Activated CD4-positive, alpha-beta T cell treated with anti-CD3 and anti-CD28 coated beads for 4 hours (primary cell): ENCODE data around the gene QRFP.

Experiments
- DNase-seq, 2 donors: peaks; one replicate each; pipeline ENCODE4 v3.0.0-alpha.2; 2020

QRFP gene

DNA sequence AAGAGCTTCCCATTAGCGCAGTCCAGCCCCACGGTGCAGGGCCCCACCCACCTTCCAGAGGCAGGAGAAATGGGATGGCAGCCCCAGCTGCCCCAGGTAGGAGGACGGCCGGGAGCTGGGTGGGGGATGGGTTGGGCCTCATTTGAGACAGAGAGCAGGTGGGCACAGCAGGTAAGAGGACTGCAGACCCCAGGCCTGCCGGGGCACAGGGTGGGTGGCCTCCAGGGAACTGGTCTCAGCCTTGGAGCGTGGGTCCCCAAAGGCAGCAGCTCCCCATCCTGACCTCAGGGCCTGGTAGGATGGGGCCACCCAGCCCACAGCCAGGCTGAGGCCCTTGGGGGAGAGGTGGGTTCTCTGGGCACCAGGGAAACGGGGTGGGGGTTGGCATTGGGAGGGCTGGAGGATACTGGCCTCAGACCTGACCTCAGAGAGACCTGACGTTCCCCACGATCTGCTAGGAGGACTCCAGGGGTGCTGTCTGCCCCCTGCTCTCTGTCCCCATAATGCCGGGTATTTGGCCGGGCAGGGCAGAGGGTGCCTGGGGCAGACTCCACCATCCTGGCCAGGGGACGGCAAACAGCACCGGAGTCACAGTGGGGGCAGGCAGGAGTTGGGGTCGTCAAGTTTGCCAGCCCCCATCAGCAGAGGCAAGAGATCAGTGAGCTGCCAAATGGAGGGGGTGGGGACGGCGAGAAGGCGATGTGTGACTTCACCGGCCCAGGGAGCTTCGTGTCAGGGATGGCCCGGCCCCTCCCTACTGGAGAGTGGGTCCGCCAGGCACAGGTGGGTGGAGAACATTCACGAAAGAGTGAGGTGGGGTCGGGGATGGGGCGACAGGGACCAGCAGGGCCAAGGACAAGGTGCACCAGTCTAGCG, 6.8 kb upstream of the QRFP start:
- DNase-seq = no peak

DNA sequence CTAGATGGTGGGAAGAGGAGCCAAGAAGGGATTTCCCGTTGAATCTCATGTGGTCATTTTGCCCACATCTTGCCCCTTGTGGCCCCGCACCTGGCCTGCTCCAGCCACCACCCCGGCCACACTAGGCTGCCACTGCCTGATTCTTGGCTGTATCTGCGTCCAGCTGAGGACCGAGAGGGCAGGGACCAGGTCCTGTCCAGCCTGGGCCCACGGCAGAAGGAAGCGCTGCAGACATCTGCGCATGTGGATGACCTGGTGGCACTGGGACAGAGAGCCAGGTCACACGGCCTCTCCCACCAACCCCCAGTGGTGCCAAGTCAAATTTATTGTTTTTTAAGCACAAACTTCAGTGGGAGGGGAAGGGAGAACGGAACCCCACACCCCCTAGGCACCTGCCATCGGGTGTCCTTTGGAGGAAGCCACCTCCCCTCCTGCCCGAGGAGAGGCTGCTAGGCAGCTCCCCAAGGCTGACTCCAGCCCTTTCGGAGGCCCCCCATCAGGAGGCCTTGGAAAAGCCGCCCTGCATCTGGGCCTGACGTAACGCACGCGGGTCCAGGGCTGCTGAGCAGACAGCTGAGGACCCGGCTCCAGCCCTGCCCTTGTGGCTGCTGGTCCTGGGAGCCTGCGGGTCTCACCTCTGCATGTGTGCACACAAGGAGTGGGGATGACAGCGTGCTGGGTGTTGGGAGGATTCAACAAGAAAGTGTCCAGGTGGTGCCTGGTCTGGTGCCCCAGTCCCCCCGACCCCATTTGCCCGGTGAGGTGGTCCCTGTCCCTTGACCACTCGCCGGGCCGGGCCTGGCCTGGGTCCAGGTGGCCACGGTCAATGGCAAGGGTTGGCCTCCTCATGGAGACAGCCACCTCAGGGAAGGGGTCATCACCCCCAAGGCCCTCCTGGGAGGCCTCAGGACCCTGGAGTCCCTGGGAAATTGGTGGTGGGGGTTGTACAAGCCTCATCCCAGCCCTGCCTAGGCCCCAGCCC, 5.9 kb upstream of the QRFP start:
- DNase-seq = no peak

DNA sequence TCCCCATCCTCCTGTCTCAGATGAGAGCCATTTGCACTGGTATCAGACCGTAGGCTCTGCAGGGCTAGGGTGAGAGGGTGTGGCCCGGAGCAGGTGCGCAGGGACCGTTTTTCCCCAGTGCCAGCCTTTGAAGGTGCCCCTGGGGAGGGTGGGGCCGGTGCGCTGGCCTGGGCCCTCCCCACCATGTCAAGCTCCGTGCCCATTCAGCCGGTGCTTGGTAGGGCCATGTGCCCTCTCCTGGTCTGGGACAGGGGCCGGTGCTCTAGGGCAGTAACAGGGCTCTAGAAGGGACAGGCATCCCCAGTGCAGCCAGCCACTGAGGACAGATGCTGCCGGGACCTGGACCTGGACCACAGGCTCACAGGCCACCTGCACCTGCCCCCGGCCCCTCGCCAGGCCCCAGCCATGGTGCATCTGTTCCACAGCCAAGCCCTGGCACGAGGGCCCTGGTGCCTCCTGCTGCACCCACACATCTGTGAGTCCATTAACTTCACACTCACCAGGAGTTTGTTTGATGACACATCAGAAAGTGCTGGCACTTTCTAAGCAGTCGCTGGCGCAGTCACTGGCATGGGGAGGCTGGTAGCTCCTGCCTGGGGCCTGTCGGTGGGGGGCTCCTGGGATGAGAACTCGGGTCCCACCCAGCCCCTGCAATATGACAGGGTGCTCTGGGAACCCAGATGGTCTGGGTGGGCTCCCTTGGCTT, 5.0 kb upstream of the QRFP start:
- DNase-seq = no peak

DNA sequence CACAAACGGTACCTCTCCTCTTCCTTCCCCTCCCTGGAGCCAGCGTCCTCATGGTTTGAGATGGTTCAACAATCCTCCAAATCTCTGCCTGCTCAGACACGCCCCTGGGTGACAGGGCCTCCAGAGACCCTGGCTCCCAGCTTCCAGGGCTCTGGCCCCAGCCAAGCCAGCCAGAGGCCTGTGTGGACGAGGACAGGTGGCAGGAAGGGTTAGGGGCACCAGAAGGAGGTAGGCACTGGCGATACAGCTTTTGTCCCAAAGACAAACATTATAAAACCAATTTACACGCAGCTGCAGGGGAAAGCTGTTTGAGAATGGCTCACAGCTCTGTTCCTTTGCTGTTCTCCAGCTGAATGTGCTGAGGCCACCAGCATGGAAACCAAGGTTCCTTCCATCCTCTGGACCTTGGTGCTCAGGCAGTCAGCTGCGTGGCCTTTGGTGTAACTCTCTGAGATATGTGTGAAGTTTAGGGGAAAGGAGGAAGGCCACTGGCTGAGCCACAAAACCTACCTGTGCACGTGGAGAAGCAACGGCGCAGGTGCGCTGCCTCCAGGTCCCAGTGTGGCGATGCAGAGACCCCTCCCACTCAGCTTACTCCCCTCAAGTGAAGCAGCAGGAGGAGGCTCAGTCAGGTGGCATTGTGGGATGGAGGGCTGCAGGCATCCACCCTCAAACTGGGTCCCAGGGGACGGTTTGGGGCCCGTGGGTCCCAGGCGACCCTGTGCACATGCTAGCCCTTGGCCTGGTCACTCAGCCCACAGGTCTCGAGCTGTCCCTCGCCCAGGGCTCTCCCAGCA, 4.3 kb upstream of the QRFP start:
- no peak for DNase-seq

DNA sequence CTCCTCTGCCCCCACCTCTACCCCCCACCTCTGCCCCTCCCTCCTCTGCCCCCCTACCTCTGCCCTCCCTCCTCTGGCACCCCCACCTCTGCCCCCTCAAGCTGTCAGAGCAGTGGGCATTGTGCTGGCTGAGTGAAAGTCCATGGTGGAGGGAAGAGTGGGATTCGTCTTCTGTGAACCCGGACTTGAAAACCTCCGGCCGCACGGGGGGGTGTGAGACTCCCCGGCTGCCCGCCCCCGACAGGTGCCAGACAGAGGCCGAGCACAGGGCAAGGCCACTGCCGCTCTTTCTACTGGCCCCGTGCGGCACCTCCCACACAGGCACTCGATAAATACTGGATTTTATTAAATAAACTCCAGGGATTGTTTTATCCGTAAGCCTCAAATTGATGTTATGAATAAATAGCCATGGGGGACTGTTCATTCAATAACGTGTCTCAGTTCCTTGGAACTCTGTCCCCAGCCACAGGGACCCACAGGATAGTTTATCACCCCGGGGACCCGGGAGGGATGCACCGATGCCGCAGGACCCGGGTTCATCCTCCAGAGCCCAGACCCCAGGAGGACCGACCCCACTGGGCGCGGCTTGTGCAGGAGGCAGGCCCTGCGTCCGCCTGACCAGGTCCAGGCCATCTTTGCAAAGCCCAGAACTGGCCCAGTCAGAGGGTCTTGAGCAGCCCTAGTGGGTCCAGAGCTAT, 2.6 kb upstream of the QRFP start:
- DNase-seq = no peak

DNA sequence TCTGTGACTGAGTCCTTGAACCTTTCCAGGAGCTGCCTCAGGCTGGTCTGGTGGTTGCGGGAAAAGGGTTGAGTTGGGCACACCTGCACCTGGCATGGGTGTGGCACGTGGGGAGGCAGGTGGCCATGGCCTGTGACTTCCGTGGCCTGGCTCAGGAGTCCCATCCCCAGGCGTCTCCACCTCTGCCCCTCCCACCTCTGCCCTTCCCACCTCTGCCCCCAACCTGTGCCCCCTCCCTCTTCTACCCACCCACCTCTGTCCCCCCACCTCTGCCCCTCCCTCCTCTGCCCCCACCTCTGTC, 1.9 kb upstream of the QRFP start:
- no peak for DNase-seq

DNA sequence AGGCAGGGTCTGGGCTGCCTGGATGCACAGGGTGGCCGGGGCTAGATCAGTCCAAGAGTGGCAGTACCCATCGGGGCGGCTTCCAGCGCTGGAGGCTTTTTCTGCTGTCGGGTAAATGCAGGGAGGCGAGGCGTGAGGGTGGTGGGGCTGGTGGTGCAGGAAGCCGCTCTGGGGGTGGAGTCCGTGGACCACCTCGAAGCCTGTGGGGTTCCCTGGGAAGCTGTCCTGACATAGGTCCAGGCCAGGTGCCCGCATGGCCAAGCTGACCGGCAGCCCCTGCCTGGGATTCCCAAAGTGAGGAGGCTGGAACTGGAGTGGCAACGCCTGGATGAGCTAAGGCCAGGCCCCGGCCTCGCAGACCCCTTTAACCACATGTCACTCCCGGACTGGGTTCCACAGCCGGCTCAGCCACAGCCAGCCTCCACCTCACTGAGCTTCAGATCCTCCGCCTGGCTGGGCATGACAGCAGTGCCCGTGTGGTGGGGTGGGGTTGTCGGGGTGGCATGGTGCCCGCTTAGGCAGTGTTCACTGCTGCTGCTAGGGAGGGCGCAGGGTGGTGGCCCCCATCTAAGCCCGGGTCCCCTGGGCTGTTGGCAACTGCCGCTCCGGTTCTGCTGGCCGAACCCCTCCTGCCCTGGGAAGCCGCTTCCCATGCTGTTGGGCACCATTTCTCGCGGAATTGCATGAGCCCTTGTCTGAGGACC, 1.4 kb upstream of the QRFP start:
- no peak for DNase-seq

DNA sequence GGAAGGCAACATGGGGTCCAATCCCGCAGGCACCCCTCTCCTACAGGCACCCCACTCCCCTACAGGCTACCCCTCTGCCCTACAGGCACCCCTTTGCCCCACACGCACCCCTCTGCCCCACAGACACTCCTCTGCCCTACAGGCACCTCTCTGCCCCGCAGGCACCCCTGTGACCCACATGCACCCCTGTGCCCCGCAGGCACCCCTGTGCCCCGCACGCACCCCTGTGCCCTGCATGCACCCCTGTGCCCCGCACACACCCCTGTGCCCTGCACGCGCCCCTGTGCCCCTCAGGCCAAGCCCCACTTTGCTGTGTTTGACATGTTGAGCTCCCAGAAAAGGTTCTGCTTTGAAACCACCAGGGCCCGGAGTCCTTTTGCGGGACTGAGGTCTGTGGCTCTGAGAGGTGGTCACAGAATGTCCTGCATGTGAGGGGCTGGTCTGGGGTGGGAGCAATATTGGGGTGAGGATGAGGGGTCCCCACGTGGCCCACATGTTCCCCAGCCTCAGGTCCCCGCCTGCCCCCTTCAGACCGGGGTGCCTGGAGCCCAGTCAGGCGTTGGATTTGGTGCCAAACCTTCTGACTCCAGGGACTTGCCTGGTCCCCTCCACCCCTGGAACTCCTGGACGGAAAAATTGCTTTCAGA, 616 bp upstream of the QRFP start:
- DNase-seq = no peak

DNA sequence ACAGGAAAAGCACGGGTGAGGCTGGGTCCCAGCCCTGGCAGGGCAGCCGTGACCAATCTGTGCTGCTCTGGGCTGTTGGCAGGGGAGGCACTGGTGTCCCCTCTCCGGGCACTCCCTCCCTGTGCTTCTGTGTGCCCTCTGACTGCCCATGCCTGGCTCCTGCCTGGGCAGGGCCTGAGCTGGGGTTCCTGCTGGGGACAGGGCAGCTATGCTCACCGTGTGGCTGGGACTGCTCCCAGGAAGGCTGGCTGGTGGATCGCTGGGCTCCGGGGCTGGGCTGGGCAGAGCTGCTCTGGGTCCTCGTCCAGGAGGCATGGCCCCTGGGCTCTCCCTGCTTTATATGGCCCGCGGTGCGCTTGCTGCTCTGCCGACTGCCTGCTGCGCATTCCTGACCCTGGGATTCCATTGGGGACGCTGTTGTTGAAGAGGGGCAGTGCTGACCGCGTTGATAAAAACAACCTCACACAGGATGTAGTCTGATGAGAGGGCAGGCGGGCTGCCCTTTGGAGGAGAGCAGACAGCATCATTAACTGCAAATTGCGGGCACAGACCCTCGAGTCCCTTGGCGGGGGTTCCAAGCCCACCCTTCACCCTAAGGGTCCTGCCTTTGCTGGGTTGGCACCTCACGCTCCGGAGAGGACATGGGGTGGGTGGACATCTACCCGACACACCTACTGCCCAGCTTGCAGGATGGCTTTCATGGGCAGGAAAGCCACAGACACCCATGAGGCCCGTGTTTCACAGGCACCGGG, 955 bp downstream of the QRFP start:
- DNase-seq = no peak

DNA sequence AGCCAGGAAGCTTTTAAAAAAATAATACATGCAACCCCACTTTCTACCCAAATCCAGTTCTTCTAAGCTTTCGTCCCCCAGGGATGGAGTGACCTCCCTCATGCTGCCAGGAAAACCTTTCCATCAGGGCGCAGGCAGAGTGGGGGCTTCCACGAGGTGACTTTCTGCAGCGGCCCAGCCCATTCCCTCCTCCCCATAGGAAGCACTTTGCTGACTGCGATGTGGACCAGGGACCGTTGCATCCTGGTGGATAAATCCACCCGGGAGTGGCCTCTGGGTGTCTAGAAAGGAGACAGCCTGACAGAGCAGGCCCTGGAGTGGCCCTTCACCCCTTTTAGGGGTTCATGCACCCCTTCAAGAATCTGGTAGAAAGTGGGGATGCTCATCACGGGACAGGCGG, 1.6 kb downstream of the QRFP start:
- DNase-seq = no peak

DNA sequence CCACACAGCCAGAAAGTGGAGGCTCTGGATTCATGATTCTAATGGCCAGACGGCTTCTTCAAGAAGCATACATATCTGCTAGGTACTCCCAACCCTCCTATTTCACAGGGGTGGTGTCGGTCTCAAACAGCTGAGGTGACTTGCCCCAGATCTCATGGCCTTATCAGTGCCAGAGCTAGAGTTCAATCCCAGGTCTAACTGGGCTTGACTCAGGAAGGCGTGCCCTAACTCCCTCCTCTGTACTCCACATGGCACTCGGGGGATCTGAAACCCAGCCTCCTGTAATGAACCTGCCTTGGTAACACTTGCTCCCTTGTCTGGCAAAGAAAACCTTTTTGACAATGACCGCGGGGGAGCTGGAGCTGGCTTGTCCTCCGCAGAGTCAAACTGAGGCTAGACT, 2.1 kb downstream of the QRFP start:
- DNase-seq = no peak

DNA sequence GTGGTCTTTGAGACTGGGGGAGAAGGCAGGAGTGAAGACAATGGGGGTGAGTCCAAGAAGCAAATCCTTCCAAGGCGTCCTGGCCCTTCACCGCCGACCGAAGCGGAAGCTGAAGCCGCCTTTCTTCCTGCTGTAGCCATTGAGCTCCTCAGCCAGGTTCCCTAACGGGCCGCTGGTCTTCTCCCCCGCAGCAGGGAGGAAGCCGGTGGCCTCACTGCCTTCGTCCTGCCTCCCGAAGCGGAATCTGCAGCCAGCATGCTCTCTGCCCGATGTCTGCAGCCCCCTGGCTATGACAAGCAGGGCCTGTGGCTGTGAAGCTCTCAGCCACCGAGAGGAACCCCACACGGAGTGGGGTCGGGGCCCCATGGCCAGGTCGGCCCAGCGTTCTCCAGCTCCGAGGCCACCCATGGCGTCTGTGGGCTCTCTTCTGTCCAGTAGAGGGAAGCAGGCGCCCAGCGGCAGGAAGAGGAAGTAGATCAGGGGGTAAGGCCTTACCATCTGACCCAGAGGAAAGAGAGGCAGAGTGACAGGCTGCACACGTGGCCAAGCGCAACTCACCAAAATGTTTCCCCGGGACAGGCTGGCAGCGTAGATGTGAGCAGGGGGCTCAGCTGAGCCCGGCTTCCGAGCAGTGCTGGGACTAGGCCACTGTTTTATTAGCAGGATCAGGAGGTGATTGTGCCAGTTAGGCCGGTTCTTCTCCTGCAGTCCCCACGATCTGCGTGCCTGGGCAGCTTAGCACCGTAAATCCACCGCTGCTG, 3.1 kb downstream of the QRFP start:
- no peak for DNase-seq

DNA sequence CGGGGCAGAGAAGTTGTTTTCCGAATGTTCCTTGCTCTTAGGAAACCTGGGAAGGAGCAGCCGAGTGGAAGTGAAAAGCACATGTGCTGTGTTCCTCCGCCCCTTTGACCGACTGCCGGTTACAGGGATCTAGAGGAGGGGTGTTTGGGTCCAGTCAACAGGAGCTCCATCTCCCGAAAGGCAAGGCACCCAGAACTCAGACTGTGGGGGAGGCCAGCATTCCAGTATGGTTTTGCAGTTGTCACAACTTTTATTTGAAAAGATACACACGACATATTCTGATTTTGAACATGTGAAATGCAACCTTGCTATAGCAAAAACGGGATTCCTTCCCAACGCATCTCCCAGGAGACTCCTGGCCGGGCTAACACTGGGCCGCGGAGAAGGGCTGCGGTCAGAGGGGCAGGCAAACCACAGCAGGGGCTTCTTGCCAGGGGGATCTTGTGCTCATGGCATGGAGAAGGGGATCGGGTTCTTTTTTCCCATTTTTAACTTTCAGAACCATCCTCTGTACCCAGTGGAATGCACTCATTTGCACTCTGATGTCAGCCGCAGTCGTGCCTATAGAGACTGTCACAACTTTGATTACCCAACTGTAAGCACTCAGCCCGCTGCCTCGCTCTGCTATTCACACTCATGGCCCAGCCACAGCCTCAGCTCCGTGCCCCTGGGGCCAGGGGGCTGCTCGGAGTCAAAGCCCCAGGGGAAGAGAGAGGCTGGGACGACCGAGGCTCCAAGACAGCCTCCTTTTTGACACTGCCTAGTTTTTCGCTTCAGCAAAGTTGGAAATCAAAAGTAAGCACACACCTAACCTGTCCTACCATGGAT, 3.9 kb downstream of the QRFP start:
- no peak for DNase-seq

DNA sequence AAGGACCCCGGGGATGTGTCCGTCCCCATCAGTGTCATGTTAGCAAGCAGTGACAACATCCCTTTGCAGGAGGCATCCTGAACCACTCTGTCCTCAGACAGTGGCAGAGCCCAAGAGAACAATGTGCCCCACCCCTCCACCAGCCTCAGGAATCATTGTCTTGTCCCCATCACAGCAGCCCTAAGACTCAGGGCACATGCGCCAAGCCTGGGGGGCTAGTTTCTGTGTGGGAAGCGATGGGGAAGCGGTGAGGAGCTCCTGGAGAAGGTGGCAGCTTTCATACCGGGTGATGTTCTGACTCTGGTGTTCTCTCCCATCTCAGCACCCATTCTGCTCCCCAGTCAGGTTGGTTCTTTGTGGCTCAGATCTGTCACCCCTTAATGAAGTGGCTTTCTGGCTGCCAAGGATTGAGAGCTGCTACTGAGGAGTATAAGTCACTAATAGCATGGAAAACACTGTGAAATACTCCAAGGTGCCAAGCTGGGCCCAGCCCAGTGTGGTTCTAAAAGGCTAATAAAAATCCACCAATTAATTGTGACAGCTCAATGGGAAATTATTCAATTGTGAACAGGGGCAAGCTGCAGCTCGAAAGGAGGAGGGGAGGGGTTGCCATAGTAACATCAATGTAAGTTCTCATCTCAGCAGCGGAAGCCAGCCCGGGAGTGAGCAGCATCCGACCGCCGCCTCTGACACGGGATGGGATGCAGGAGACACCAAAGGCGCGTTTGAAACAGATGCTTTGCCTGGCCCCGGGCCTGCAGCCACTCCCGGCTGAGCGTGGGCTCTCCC, 4.7 kb downstream of the QRFP start:
- no peak for DNase-seq

DNA sequence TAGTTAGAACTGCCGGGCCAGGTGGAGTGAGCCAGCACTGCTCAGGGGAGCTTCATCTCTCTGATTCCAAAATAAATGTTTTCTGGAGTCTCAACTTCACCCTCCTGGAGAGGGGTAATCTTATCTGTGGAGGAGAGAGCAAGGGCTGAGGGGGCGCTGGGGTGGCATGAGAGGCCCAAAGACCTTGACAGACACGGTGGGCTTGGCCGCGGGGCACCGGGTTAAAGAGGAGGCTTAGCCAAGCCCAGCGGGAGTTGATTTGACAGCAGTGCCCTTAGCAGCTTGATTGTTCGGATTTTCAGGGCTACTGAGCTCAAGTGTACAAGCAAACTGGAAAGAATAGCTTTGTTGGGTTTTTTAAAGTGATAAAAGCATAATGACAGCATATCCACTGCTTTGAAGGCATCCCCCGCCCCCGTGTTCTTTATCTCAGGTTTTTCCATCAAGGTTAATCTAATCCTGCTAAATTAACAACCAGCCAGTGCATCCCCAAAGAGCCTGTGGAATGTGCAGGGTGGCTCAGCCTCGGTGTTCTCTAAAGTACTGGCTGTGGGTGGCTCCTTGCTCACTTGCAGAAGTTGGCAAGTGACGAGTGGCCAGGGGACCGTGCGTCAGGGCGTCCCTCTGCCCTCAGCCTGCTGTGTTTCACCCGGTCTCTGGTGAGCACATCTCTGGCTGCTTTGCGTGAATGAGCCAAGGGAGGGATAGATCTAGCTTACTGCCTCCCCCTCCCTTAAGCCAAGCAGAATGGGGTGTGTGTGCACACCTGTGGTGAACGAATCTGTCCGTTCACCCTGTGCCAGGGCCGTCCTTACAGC, 5.5 kb downstream of the QRFP start:
- no peak for DNase-seq

DNA sequence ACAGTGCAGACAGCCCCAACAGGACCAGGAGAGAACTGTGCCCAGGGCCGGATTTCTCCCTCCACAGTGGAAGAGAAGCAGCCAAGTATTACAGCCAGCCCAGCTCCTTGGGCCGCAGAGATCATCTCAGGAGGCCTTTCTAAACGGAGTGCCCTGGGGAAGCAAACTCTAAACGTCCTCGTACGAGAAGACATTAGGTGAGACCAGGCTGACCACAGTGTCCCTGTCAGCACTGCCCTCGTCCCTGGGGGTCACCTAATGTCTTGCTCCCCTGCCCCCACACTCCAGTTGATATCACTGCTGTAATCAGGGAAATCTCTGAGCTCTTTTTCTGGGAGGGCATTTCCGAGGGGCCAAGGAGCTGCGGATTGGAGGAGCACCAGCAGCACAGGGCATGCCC, 6.5 kb downstream of the QRFP start:
- DNase-seq = no peak
